Measurements from ENCODE around the gene POLA1.
"Not testable (repeated sequence)": the region's sequence is repeated elsewhere in the genome, so short reads cannot be mapped to it uniquely, and the experiment has no call there.

Gene POLA1

GRCh38 chrX:24790166-24790565 lies 96.4 kb downstream of the POLA1 start:
- DNase-seq (ENCODE audit: low read depth, low spot score), result no peak

DNA sequence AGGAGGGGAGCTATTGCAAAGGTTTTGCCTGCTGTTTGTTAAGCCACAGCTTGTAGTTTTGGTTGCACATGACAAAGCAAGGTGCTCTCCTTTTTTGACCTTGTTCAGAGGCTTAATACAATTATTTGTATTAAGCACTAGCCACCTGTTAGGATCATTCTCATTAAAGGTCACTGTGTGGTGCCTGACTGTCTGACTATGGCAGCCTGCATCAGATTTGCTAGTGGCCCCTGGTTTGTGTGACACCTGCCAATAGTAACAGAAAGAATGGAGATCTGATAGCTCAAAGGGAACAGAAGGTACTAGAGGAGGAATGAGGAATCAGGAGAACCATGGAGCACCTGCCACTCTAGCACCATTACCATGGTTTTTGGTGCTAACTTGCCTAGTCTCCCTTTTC lies 102.5 kb downstream of the POLA1 start:
- DNase-seq (ENCODE audit: low read depth, low spot score), result no peak

GRCh38 chrX:24799078-24799477 lies 105.4 kb downstream of the POLA1 start:
- DNase-seq (ENCODE audit: low read depth, low spot score), result no peak

DNA sequence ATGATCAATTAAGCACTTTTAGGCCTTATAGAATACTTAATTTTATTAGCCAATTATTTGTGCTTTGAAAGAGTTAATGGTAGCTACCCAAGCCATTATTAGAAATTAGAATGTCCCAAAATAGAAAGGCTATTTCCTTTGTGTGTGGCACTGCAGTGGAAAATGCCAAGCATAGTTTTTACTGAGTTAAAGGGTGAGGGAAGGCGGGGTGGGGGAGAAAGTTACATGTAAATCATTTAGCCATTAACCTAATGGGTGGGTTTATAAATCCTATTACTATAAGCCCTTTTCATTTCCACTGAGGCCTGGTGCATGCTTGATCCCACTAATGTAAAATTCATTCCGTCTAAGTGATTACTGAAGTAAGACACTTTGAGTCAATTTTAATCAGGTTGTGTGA lies 105.8 kb downstream of the POLA1 start:
- no peak for DNase-seq (ENCODE audit: low read depth, low spot score)

- no peak for DNase-seq (ENCODE audit: low read depth, low spot score)
Measured at GRCh38 chrX:24805201-24805600, 111.5 kb downstream of the POLA1 start.

DNA sequence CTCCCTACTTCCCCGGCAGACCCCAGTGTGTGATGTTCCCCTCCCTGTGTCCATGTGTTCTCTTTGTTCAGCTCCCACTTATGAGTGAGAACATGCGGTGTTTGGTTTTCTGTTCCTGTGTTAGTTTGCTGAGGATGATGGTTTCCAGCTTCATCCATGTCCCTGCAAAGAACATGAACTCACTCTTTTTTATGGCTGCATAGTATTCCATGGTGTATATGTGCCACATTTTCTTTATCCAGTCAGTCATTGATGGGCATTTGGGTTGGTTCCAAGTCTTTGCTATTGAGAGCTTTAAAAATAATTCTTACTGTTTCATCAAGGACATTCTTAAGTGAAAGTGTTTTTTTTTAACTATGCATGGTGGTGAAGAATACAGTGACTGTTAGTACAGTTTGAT lies 126.1 kb downstream of the POLA1 start:
- DNase-seq (ENCODE audit: low read depth, low spot score), result not testable (repeated sequence)

DNA sequence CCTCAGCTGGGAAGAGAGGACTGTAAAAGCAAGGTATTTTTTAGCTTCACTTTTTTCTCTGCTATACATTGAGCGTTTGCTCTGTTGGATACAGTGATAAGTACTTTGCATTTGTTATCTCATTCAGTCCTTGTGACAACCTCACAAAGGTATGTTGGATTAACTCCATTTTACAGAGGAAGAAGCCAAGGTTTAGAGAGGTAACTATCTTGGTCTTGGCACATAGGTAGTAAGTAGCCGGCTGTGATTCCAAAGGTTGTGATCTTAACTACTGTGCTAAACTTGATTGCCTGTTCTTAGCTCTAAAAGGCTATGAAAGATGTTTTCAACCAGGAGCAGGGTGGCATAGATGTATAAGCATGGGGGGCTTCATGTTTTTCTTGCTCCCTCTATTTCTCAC lies 134.4 kb downstream of the POLA1 start:
- no peak for DNase-seq (ENCODE audit: low read depth, low spot score)

DNA sequence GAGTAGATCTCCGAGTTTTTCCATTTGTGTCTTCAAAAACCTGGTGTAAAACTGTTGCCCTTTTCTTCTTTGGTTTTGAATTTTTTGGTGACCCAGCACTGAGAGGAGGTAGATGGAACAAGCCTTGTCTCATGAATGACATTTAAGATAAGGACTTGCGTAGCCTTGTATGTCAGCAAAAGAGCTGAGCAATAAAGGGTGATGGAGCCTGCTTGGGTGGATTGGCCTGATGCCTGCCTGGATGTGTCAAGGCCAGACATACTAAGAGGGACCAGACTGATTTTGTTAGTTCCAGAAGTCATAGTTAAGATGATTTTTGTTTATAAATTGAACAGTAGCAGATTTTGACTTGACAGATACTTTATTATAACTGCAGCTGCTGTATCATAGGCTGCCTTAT lies 134.9 kb downstream of the POLA1 start:
- DNase-seq (ENCODE audit: low read depth, low spot score), result no peak

DNA sequence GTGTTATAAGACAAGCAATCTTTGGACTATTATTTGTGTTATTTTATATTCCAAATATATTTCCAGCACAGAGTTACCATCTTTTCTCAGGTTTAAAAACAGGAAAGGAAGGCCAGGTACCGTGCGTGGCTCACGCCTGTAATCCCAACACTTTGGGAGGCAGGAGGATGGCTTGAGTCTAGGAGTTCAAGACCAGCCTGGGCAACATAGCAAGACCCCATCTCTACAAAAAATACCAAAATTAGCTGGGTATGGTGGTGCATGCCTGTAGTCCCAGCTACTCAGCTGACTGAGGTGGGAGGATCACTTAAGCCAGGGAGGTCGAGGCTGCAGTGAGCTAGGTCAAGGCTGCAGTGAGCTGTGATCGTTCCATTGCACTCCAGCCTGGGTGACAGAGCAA lies 140.0 kb downstream of the POLA1 start:
- DNase-seq (ENCODE audit: low read depth, low spot score), result no peak

GRCh38 chrX:24837966-24838365 lies 144.2 kb downstream of the POLA1 start:
- DNase-seq (ENCODE audit: low read depth, low spot score), result no peak

DNA sequence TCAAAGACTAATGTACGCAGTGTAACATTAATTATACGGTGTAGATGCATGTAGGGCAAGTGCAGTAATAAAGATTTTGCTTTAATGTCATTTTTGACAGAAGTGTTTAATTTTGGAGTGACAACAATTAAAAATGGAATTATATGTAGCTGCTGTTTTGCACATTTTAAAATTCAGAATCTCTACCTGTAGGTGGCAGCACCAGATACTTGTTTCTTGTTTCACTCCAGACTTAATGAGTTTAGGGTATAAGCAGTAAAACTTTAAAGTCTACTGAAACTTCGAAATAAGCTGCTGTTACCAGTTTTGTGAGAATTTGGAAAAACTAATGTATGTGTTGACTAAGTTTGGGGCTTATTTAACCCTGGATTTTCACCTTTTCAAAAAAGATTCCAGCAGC lies 144.9 kb downstream of the POLA1 start:
- DNase-seq (ENCODE audit: low read depth, low spot score), result no peak

DNA sequence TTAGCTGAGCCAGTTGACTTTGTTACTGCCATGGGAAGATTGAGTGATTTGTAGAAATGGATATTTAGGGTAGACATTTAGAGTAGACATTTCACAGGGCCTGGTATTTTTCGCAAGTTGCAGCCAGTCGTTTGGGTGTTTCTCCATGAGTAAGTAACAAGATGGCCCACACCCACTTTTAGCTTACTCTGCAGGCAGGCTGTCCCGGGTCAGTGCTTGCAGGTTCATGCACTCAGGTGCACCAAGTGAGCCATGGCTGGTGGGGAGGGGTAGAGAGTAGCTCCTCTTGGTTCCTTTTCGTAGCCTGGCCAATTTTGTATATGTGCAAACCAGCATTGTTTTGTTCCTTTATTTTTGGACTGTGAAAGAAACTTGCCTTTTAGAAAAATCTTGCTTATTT lies 145.6 kb downstream of the POLA1 start:
- DNase-seq (ENCODE audit: low read depth, low spot score), result no peak

GRCh38 chrX:24842486-24842885 lies 148.8 kb downstream of the POLA1 start:
- no peak for DNase-seq (ENCODE audit: low read depth, low spot score)

DNA sequence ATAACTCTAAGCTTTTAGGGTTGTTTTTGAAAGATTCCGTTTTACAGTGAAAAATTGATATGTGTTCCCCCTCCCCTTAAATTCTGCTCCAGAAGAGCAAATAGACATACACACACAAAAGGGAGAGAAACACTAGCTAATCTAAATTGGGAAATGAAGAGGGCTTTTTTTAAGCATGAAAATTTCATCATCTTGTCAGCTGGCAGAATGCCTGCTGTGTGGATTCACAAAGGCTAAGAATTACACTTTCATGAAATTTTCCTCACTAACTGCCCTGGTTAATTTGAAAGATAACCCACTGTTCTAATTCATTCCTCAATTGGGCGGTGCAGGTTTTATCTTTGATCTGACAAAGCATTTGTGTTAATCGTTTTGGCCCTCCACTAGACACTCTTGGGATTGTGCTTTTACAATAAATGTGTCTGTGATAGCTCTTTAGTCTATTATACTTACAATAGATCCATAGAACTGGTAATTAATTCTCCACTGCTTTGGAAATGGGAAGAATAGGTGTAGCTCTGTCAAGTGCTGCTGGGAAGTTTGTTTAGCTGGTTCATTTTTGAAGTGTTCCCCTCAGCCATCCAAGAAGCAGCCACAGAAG lies 152.9 kb downstream of the POLA1 start:
- DNase-seq (ENCODE audit: low read depth, low spot score), result no peak

- no peak for DNase-seq (ENCODE audit: low read depth, low spot score)
Measured at GRCh38 chrX:24851289-24851688, 157.6 kb downstream of the POLA1 start.

DNA sequence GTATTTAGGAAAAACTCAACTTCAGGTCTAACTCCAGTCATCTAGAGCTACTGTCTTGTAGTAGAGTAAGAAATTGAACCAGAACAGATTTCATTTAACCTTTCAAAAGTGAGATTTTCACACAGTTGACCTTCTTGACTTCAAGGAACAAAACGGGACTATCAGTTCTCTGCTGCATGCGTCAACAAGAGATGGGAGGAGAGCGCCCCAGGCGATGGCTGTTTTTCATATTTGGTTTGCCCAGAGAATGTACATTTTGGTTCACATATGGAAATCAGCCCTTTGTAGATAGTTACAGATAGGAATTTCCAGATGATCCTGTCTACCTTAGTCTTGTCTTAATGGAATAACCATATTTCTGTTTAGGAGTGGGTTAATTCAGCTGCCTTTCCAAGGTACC lies 158.1 kb downstream of the POLA1 start:
- DNase-seq (ENCODE audit: low read depth, low spot score), result no peak

DNA sequence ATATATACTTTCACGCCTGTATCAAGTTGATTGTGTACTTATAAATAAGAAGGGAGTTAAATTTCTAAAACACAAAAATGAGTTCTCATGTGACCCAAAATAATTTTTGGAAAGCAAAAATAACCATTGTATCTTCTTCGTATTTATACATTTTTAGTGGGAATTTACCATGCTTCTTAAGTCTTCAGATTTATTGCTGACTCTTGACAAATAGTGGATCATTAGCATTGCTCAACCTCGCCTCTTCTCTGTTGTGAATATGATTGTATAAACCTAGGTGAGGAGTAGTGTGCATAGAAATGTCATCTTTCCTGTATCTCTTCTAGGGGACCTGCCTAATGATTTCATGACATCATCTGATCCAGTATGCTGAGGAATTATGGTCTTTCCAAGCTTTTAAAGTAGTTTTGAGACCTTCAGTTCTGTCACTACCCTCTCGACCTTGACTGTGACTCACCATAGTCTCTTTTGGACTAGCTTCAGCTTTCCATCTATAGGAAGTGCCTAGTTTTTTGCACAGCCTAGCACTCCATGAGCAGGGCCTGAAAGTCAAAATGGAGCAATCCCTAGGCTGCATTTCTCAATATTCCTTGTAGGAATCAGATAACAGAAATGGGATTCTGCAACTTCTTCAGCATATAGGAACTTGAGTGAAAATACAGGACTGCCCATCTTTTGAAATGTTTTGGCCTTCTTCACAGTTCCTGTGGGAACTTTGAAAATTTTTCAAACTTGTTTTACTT lies 164.5 kb downstream of the POLA1 start:
- no peak for DNase-seq (ENCODE audit: low read depth, low spot score)

DNA sequence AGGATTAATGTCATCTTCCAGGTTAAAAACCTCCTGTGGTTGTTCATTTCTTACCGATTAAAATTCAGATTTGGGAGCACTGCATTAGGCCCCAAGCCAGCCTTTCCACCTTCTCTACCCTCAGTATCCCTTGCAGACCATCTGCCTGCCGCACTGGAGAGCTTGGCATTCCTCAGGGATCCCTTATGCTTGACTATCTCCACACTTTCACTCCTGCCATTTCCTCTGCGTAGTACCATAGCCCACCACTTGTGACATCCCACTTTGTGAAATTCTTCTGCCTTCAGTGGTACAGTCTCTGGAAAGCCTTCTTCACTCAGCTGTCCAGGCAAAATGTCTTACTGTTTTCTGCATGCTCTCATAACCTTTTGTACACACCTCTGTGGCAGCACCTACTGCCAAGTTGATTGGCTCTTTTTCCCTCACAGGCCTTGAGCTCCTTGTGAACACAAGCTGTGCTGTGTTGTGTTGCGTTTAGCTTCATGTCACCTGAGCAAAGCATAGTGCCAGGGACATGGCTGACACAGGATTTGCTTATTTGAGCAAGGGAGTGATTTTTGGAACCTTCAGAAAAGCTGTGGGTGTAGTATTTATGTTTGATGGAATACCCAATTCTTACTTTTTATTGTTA lies 165.6 kb downstream of the POLA1 start:
- no peak for DNase-seq (ENCODE audit: low read depth, low spot score)

DNA sequence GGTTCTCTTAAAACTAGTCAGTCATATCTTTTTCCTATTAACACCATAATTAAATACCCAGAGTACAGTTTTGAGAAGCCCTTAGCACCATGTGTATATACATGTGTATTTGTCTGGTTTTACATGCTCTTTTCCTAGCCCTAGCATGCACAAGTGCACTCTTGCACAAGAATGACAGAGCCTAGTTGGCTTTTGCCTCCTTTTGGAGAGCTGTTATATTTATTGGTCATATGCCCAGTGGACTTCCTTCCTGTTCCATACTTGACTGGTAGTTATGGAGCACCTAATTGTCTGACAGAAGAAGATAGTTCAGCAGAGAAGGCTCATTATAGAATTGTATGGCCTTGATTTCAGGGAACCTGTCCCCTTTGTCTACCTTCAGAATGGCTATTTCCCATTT lies 166.4 kb downstream of the POLA1 start:
- DNase-seq (ENCODE audit: low read depth, low spot score), result no peak

DNA sequence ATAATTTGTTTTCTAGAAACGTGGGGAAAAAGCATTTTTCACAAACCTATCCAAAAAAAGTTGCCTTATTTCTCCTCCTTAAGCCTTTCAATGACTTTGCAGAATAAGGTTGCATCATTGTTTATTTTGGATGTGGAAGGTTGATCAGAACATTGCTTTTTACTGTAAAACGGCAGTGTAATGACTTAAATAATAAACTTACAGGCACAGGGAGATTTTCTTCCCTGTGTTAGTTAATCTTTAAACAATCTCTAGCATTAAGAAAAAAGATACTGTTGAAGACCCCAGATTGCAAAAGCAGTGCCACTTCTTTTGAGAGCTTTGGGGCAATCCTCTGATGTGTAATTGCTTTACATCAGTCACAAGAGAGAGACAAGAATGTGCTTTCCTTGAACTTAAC lies 168.6 kb downstream of the POLA1 start:
- no peak for DNase-seq (ENCODE audit: low read depth, low spot score)

GRCh38 chrX:24863779-24864178 lies 170.1 kb downstream of the POLA1 start:
- not testable (repeated sequence) for DNase-seq (ENCODE audit: low read depth, low spot score)

GRCh38 chrX:24870143-24870542 lies 176.4 kb downstream of the POLA1 start:
- no peak for DNase-seq (ENCODE audit: low read depth, low spot score)

DNA sequence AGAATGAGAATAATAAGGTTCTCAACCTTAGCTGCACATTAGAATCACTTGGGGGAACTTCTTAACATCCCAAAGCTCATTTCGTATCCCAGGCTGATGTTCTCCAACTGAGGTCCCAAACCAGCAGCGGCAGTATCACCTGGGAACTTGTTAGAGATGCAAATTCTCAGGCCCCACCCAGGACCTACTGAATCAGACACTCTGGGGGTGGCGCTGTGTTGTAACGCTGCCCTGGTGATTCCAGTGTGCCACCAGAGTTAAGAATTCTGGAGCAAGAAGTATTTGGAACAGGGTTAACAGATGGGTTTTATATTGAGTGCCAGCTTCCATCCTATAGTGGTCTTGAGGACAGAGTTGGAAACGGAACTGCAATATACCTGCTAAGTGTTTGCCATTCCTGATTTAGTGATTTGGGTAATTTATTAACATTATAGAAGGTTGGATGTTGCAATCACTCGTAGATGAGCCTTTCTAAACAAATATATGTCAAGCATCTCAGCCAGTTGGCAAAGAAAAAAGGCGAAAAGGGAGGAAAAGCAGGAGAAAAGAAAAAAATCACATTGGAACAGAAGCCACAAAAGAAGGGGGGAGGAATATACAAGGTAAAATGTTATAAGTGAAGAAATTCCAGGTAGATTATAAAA lies 181.0 kb downstream of the POLA1 start:
- DNase-seq (ENCODE audit: low read depth, low spot score), result no peak
